CD14-positive monocyte (primary cell): ENCODE measurements around the gene BLCAP. TPM values are rescaled to one million over a fixed set of nuclear protein-coding genes. Genes with fewer than 3 reads are reported as not detected.
A peak's percentile ranks its signal among the peaks of the same experiment; 100 is the strongest.

Experiments used
- DNase-seq, 3 donors: peaks; one replicate each; pipeline ENCODE4 v3.0.0-alpha.2; 2011 to 2022
- H2AFZ ChIP-seq: 2 replicates; pipeline ENCODE4 v1.6.0; 2012; ENCODE audit warnings: mild to moderate bottlenecking, low read depth, low read length, inconsistent platforms; ENCODE audit not compliant: insufficient read depth, poor library complexity, severe bottlenecking
- H3K27ac ChIP-seq, 2 donors: 1 replicate in 1 of 2; 2 replicates in 1 of 2; pipeline ENCODE4 v1.5.1; 2012 to 2013; ENCODE audit warnings: low read length in 2 of 2, control low read depth in 1 of 2, inconsistent platforms in 1 of 2, low read depth in 1 of 2, mild to moderate bottlenecking in 1 of 2
- H3K27me3 ChIP-seq, 2 donors: one replicate each; pipeline versions ENCODE4 v1.6.0 to v1.6.1; 2011 to 2013; ENCODE audit warnings: low read length in 2 of 2; ENCODE audit not compliant: control insufficient read depth in 2 of 2, insufficient read depth in 2 of 2
- H3K36me3 ChIP-seq, 2 donors: replicated peaks in 1 of 2; 1 replicate in 1 of 2; 2 replicates in 1 of 2; pipeline versions ENCODE4 v1.5.1 to v1.6.1; 2012 to 2013; ENCODE audit warnings: low read length in 2 of 2, control low read depth in 1 of 2, inconsistent platforms in 1 of 2, mild to moderate bottlenecking in 1 of 2; ENCODE audit not compliant: insufficient read depth in 2 of 2, control insufficient read depth in 1 of 2
- H3K4me1 ChIP-seq, 2 donors: 1 replicate in 1 of 2; 2 replicates in 1 of 2; pipeline versions ENCODE4 v1.5.1 to v1.6.1; 2012 to 2013; ENCODE audit warnings: low read length in 2 of 2, control low read depth in 1 of 2, inconsistent platforms in 1 of 2, mild to moderate bottlenecking in 1 of 2, moderate library complexity in 1 of 2; ENCODE audit not compliant: insufficient read depth in 2 of 2, control insufficient read depth in 1 of 2
- H3K4me2 ChIP-seq: replicated peaks from 2 replicates; pipeline ENCODE3; 2012; ENCODE audit warnings: low read length, moderate library complexity, mild to moderate bottlenecking; ENCODE audit not compliant: poor library complexity, severe bottlenecking; ENCODE audit errors: extremely low read depth
- H3K4me3 ChIP-seq, 3 experiments: fragments of 200-600 bp in 1 of 3; sonication (generic) in 1 of 3; replicated peaks in 1 of 3; 1 replicate in 2 of 3; 2 replicates in 1 of 3; pipeline ENCODE4 v1.5.1; 2011 to 2013; ENCODE audit warnings: low read length in 3 of 3, mild to moderate bottlenecking in 3 of 3, control low read depth in 2 of 3, low read depth in 2 of 3, inconsistent platforms in 1 of 3, moderate library complexity in 1 of 3
- H3K79me2 ChIP-seq: 2 replicates; pipeline ENCODE4 v1.6.0; 2012; ENCODE audit warnings: mild to moderate bottlenecking, control low read depth, inconsistent platforms, low read length, moderate library complexity; ENCODE audit not compliant: insufficient read depth
- H3K9ac ChIP-seq: 2 replicates; pipeline ENCODE4 v1.6.0; 2017; ENCODE audit warnings: low read length, mild to moderate bottlenecking; ENCODE audit not compliant: insufficient read depth, poor library complexity, severe bottlenecking
- H3K9me3 ChIP-seq, 2 donors: replicated peaks in 1 of 2; 1 replicate in 1 of 2; 2 replicates in 1 of 2; pipeline versions ENCODE4 v1.5.1 to v1.6.1; 2012 to 2013; ENCODE audit warnings: low read length in 2 of 2, control low read depth in 1 of 2; ENCODE audit not compliant: control insufficient read depth in 1 of 2, insufficient read depth in 1 of 2
- H4K20me1 ChIP-seq: 2 replicates; pipeline ENCODE4 v1.6.0; 2012; ENCODE audit warnings: mild to moderate bottlenecking, low read length, control low read depth, moderate library complexity; ENCODE audit not compliant: insufficient read depth
- H3K27ac Mint-ChIP-seq, 7 donors: one replicate each; pipeline ENCODE4 v1.8.0; 2020; ENCODE audit warnings: mild to moderate bottlenecking in 7 of 7, mixed read lengths in 7 of 7, moderate library complexity in 6 of 7, inconsistent platforms in 2 of 7
- H3K27me3 Mint-ChIP-seq, 3 donors: one replicate each; pipeline ENCODE4 v1.8.0; 2021 to 2022; ENCODE audit warnings: low read depth in 3 of 3, mild to moderate bottlenecking in 3 of 3, mixed read lengths in 3 of 3, moderate library complexity in 3 of 3, inconsistent platforms in 1 of 3
- H3K36me3 Mint-ChIP-seq, 2 donors: one replicate each; pipeline ENCODE4 v1.8.0; 2020; ENCODE audit warnings: mixed read lengths in 2 of 2, inconsistent platforms in 1 of 2, mild to moderate bottlenecking in 1 of 2
- H3K4me1 Mint-ChIP-seq: one replicate; pipeline ENCODE4 v1.8.0; 2020; ENCODE audit warnings: mild to moderate bottlenecking, mixed read lengths
- H3K4me3 Mint-ChIP-seq, 2 donors: one replicate each; pipeline ENCODE4 v1.8.0; 2020; ENCODE audit warnings: mild to moderate bottlenecking in 2 of 2, mixed read lengths in 2 of 2, moderate library complexity in 1 of 2
- H3K9me3 Mint-ChIP-seq, 7 donors: one replicate each; pipeline ENCODE4 v1.8.0; 2020 to 2022; ENCODE audit warnings: mixed read lengths in 7 of 7, mild to moderate bottlenecking in 6 of 7, moderate library complexity in 6 of 7, inconsistent platforms in 2 of 7
- WGBS: methylation state at CpG from one replicate; pipeline ENCODE4 v1.1.5; 2013; ENCODE audit warnings: missing lambda C conversion rate; ENCODE audit not compliant: insufficient coverage; 5-methylcytosine and 5-hydroxymethylcytosine counted together
- intact Hi-C, 2 donors: fragments of 100-400 bp; cut with micrococcal nuclease; formaldehyde crosslinking; loops; one replicate each; pipeline versions ENCODE4 v1.15.0 to v1.15.1; 2023
- polyA plus RNA-seq, 3 donors: library from polyadenylated mRNA; depleted of rRNA in 1 of 3; unstranded in 2 of 3; stranded (reverse) in 1 of 3; fragments of 300-500 nt in 2 of 3; fragments of >200 nt in 1 of 3; fragmentation: Illumina TruSeq in 2 of 3; gene quantifications; 1 replicate in 2 of 3; 2 replicates in 1 of 3; pipeline ENCODE4 v1.2.3, GENCODE V29; 2012 to 2021
- TF ChIP-seq, protein P1 (sequence below): fragments of 200-600 bp; IDR thresholded peaks from one replicate; pipeline ENCODE4 v1.8.0; 2022; ENCODE audit warnings: antibody characterized with exemption, mild to moderate bottlenecking

BLCAP gene
- polyA plus RNA-seq, 3 donors: 45.3 to 54.5 (median 53.3) TPM

DNA sequence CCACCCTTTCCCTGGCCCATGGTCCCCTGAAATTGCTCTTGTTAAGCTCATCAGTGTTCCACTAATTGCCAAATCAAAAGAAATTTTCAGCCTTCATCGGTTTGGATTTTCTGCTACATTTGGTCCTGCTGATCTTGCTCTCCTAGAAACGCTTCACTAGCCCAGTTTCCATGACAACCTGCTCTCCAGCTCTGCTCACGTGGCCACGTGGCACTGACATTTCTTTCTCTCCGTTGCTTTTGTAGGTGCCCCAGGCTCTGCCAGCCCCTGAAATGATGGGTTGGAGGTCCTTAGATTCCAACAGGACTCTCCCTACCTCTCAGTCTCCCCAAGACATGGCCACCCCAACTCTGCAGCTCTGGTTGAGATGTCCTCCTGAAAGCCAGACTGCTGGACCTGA, 52.4 kb downstream of the BLCAP start:
- H3K27ac ChIP-seq: no peak overlapping the region
- TF ChIP-seq, protein P1, sequence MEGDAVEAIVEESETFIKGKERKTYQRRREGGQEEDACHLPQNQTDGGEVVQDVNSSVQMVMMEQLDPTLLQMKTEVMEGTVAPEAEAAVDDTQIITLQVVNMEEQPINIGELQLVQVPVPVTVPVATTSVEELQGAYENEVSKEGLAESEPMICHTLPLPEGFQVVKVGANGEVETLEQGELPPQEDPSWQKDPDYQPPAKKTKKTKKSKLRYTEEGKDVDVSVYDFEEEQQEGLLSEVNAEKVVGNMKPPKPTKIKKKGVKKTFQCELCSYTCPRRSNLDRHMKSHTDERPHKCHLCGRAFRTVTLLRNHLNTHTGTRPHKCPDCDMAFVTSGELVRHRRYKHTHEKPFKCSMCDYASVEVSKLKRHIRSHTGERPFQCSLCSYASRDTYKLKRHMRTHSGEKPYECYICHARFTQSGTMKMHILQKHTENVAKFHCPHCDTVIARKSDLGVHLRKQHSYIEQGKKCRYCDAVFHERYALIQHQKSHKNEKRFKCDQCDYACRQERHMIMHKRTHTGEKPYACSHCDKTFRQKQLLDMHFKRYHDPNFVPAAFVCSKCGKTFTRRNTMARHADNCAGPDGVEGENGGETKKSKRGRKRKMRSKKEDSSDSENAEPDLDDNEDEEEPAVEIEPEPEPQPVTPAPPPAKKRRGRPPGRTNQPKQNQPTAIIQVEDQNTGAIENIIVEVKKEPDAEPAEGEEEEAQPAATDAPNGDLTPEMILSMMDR: no peak
- Mint-ChIP-seq H3K4me1 (no peaks in the 10 kb centered on the region), H3K27me3 (peaks cover 15 to 25% (median 17%) of the 10 kb centered on the region in 3 donors), H3K27ac (no peak overlapping the region), H3K36me3 (no peaks in the 10 kb centered on the region), H3K4me3 (no peak overlapping the region), H3K9me3 (peaks cover 0 to 15% (median 4%) of the 10 kb centered on the region in 7 donors)
- no peak overlapping the region for H3K4me3 ChIP-seq
- intact Hi-C loops: no loop called here
- no peaks in the 10 kb centered on the region for H4K20me1 ChIP-seq
- H3K9me3 ChIP-seq: no peaks in the 10 kb centered on the region
- no peaks in the 10 kb centered on the region for H3K79me2 ChIP-seq
- H3K27me3 ChIP-seq: peaks cover 0 to 2% of the 10 kb centered on the region in 2 donors
- 83% methylated on average over 2 of the region's 5 CpGs for WGBS
- no peak overlapping the region for H2AFZ ChIP-seq
- no peaks in the 10 kb centered on the region for H3K36me3 ChIP-seq
- H3K4me1 ChIP-seq: no peaks in the 10 kb centered on the region
- DNase-seq: no peak
- H3K9ac ChIP-seq: no peak overlapping the region
- no peak overlapping the region for H3K4me2 ChIP-seq

DNA sequence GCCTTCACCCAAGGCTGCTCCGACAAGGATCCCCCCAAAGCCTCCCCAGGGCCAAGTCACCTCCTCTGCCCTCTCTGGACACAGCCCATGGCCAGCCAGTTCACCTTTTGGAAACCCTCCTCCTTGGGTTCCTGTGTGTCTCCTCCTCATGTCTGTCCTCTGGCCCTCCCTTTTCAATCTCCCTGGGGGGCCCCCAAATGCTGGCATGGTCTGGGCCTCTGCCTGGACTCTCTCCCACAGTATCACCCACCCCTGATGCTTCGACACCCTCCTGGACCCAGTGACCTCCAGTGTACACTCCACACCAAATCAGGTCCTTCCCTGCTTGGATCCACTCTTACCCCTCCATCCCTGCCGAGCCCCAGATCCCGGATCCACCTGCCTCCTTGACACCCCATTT, 53.3 kb downstream of the BLCAP start:
- H3K27ac Mint-ChIP-seq: peak overlapping the region in 1 of 7 donors; percentile 51
- peaks cover 16 to 23% (median 16%) of the 10 kb centered on the region in 3 donors for H3K27me3 Mint-ChIP-seq

More for the DNA sequence above, 53.3 kb downstream of the BLCAP start:
- Mint-ChIP-seq H3K36me3 (no peaks in the 10 kb centered on the region), H3K4me3 (no peak overlapping the region), H3K4me1 (no peaks in the 10 kb centered on the region), H3K9me3 (peaks cover 0 to 11% (median 3%) of the 10 kb centered on the region in 7 donors)
- 84% methylated on average over 4 of the region's 4 CpGs for WGBS
- H3K27ac ChIP-seq: no peak overlapping the region
- H4K20me1 ChIP-seq: no peaks in the 10 kb centered on the region
- H3K9me3 ChIP-seq: no peaks in the 10 kb centered on the region
- no peaks in the 10 kb centered on the region for H3K36me3 ChIP-seq
- H3K79me2 ChIP-seq: no peaks in the 10 kb centered on the region
- no peak for DNase-seq
- H2AFZ ChIP-seq: no peak overlapping the region
- no peak overlapping the region for H3K4me2 ChIP-seq
- H3K4me1 ChIP-seq: no peaks in the 10 kb centered on the region
- intact Hi-C loops: no loop called here
- no peak overlapping the region for H3K9ac ChIP-seq
- H3K4me3 ChIP-seq: no peak overlapping the region
- TF ChIP-seq, protein P1: no peak
- H3K27me3 ChIP-seq: peaks cover 0 to 2% of the 10 kb centered on the region in 2 donors
